A673 (cell line): Measurements from ENCODE around the gene ANAPC2. TPM values are rescaled to one million over a fixed set of nuclear protein-coding genes. Genes with fewer than 3 reads are reported as not detected.
A peak's percentile ranks its signal among the peaks of the same experiment; 100 is the strongest.

Source experiments
- BruUV-seq: library from RNA; stranded (reverse); fragments of 400-500 nt; replicated peaks from 2 replicates; lab custom pipeline; 2021; lab: Mats Ljungman, UMichigan
- CTCF ChIA-PET: fragments of 300-600 bp; sonication (Branson Sonifier 250); formaldehyde crosslinking; loops from one replicate; lab custom pipeline; 2022; ENCODE audit warnings: antibody characterized with exemption; lab: Charles Lee
- POLR2A ChIA-PET: fragments of 300-600 bp; sonication (Branson Sonifier 250); formaldehyde crosslinking; loops from one replicate; lab custom pipeline; 2022; ENCODE audit warnings: antibody characterized with exemption; ENCODE audit not compliant: low non-redundant PET; lab: Charles Lee
- DNase-seq: peaks from one replicate; pipeline ENCODE4 v3.0.0-alpha.2; 2015; ENCODE audit warnings: low spot score
- H3K27ac ChIP-seq: fragments of 200-600 bp; sonication (generic); 2 replicates; pipeline ENCODE4 v1.5.1; 2016; ENCODE audit warnings: mixed run types, low read depth, mild to moderate bottlenecking, mixed read lengths, antibody characterized with exemption, low read length; ENCODE audit not compliant: poor library complexity, severe bottlenecking
- H3K27me3 ChIP-seq: fragments of 200-600 bp; sonication (generic); replicated peaks from 2 replicates; pipeline ENCODE4 v1.6.1; 2017; ENCODE audit warnings: mixed run types, low read depth, mild to moderate bottlenecking, mixed read lengths, antibody characterized with exemption, low read length; ENCODE audit not compliant: insufficient read depth, poor library complexity
- H3K36me3 ChIP-seq: fragments of 200-600 bp; sonication (generic); 2 replicates; pipeline ENCODE4 v1.6.1; 2016; ENCODE audit warnings: mixed run types, mild to moderate bottlenecking, mixed read lengths, antibody characterized with exemption, low read length; ENCODE audit not compliant: insufficient read depth, poor library complexity, severe bottlenecking
- H3K4me1 ChIP-seq: fragments of 200-600 bp; sonication (generic); 2 replicates; pipeline ENCODE4 v1.6.1; 2017; ENCODE audit warnings: mixed run types, mild to moderate bottlenecking, mixed read lengths, antibody characterized with exemption, low read length; ENCODE audit not compliant: insufficient read depth, poor library complexity, severe bottlenecking
- H3K4me3 ChIP-seq: fragments of 200-600 bp; sonication (generic); 2 replicates; pipeline ENCODE4 v1.5.1; 2016; ENCODE audit warnings: low read depth, mixed run types, mild to moderate bottlenecking, mixed read lengths, low read length; ENCODE audit not compliant: poor library complexity, severe bottlenecking
- H3K9me3 ChIP-seq: fragments of 200-600 bp; sonication (generic); 2 replicates; pipeline ENCODE4 v1.6.1; 2016; ENCODE audit warnings: mixed run types, low read depth, mild to moderate bottlenecking, mixed read lengths, antibody characterized with exemption, low read length; ENCODE audit not compliant: poor library complexity, severe bottlenecking
- EZH2 ChIP-seq: fragments of 200-600 bp; sonication (generic); IDR thresholded peaks from 2 replicates; pipeline ENCODE4 v1.6.1; 2017; ENCODE audit warnings: borderline replicate concordance, low read depth, mild to moderate bottlenecking, mixed read lengths, antibody characterized with exemption, low read length; ENCODE audit not compliant: poor library complexity, severe bottlenecking
- intact Hi-C: fragments of 100-400 bp; cut with micrococcal nuclease; formaldehyde crosslinking; loops from one replicate; pipeline ENCODE4 v1.10.0; 2022; ENCODE audit not compliant: unreplicated experiment
- total RNA-seq: library from RNA; stranded (reverse); gene quantifications from 2 replicates; pipeline ENCODE4 v1.2.3, GENCODE V29; 2021
- TF ChIP-seq, protein P1 (sequence below): fragments of 300-800, 200-600 bp; sonication (generic); conservative IDR thresholded peaks from 2 replicates; pipeline ENCODE4 v1.5.1; 2017; ENCODE audit warnings: low read depth, mild to moderate bottlenecking, antibody characterized with exemption, low read length, moderate library complexity, mixed read lengths

The ANAPC2 gene
- total RNA-seq, 1 experiment from 2014 or later: 49.6 TPM

DNA sequence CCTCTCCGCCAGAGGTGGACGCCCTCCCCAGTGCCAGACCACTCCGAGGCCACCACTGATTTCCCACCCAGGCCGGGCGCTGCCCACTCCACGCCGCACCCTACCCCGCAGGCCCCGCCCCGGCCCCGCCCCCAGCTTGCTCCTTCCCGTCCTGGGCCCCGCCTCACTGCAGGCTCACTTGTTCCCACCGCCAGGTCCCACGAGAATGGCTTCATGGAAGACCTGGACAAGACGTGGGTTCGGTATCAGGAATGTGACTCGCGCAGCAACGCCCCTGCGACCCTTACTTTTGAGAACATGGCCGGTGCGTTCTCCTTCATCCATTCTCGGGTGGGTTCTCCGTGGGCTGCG, 25.0 kb downstream of the ANAPC2 start:
- Histone ChIP-seq H3K36me3 (no peaks in the 10 kb centered on the region), H3K4me3 (peak overlapping the region; percentile 36), H3K27me3 (peaks cover 94% of the 10 kb centered on the region), H3K27ac (no peak overlapping the region), H3K9me3 (no peaks in the 10 kb centered on the region), H3K4me1 (peaks cover 15% of the 10 kb centered on the region)
- DNase-seq: peak; percentile 76
- no TSS peak for BruUV-seq
- intact Hi-C loops: no loop called here
- POLR2A ChIA-PET: no interaction called here
- TF ChIP-seq, protein P1, sequence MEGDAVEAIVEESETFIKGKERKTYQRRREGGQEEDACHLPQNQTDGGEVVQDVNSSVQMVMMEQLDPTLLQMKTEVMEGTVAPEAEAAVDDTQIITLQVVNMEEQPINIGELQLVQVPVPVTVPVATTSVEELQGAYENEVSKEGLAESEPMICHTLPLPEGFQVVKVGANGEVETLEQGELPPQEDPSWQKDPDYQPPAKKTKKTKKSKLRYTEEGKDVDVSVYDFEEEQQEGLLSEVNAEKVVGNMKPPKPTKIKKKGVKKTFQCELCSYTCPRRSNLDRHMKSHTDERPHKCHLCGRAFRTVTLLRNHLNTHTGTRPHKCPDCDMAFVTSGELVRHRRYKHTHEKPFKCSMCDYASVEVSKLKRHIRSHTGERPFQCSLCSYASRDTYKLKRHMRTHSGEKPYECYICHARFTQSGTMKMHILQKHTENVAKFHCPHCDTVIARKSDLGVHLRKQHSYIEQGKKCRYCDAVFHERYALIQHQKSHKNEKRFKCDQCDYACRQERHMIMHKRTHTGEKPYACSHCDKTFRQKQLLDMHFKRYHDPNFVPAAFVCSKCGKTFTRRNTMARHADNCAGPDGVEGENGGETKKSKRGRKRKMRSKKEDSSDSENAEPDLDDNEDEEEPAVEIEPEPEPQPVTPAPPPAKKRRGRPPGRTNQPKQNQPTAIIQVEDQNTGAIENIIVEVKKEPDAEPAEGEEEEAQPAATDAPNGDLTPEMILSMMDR: no peak
- no peak for TF ChIP-seq EZH2
- CTCF ChIA-PET: interaction anchor here (1.2 kb wide), 1 partner anchor 95 kb away, joined by 10 read pairs; no protein-coding TSS in a partner anchor

DNA sequence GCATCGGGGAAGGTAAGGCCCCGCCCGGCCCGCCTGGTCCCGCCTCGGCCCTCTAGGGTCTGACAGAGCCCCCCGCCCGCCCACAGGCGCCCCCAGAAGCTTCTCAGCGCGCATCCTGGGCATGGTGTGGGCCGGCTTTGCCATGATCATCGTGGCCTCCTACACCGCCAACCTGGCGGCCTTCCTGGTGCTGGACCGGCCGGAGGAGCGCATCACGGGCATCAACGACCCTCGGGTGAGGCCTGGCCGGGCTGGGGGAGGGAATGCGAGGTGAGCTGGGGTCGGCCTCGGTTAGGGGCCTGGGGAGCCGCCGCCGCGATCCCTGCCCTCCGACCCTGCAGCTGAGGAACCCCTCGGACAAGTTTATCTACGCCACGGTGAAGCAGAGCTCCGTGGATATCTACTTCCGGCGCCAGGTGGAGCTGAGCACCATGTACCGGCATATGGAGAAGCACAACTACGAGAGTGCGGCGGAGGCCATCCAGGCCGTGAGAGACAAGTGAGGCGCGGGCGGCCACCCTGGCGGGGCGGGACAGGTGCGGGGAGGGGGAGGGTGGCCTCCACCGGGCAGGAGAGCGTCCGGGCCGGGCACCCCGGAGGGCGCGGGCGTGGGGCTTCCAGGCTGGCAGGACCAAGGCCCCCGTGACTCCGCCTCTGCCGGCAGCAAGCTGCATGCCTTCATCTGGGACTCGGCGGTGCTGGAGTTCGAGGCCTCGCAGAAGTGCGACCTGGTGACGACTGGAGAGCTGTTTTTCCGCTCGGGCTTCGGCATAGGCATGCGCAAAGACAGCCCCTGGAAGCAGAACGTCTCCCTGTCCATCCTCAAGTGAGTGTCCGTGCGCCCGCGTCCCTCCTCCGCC, 25.6 kb downstream of the ANAPC2 start:
- peak overlapping the region; percentile 36 for H3K4me3 ChIP-seq
- CTCF ChIA-PET: interaction anchor here (0.7 to 1.2 kb wide), 2 partner anchors 54 to 95 kb away, joined by 8 to 10 read pairs; a partner anchor contains a TSS
- H3K9me3 ChIP-seq: no peaks in the 10 kb centered on the region
- peaks cover 89% of the 10 kb centered on the region for H3K27me3 ChIP-seq
- no TSS peak for BruUV-seq
- peak; percentile 76 for TF ChIP-seq EZH2
- TF ChIP-seq, protein P1: 0 out of 2 replicates have a peak, but pooled peaks have one; percentile 14
- H3K4me1 ChIP-seq: peaks cover 15% of the 10 kb centered on the region
- intact Hi-C loops: no loop called here
- H3K36me3 ChIP-seq: no peaks in the 10 kb centered on the region
- POLR2A ChIA-PET: no interaction called here
- H3K27ac ChIP-seq: no peak overlapping the region
- peak; percentile 62 for DNase-seq

DNA sequence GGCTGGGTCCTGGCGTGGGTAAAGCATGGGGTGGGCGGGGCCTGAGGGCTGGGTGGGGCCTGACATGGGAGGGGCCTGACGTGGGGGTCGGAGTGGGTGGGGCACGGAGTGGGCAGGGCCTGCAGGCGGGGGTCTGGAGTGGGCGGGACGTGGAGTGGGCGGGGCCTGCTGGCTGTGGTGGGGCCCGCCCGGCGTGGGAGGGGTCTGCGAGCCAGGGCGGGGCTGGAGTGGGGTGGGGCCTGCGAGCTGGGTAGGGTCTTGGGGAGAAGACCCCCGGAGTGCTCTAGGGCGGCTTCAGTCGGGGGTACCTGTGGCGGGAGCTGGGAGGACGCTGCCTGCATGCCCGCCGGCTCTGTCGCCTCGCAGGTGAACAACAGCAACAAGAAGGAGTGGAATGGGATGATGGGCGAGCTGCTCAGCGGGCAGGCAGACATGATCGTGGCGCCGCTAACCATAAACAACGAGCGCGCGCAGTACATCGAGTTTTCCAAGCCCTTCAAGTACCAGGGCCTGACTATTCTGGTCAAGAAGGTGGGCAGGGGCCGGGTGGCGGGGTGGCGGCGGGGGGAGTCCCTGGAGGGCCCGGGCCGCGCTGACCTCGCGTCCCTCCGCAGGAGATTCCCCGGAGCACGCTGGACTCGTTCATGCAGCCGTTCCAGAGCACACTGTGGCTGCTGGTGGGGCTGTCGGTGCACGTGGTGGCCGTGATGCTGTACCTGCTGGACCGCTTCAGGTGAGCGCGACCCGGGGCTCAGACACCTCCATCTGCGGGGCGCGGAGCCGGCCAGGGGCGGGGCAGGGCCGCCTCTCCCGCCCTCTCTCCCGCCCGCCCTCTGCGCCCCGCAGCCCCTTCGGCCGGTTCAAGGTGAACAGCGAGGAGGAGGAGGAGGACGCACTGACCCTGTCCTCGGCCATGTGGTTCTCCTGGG, 26.5 kb downstream of the ANAPC2 start:
- Histone ChIP-seq H3K9me3 (no peaks in the 10 kb centered on the region), H3K36me3 (no peaks in the 10 kb centered on the region), H3K4me3 (peak overlapping the region; percentile 36), H3K4me1 (peaks cover 20% of the 10 kb centered on the region), H3K27ac (no peak overlapping the region), H3K27me3 (peaks cover 80% of the 10 kb centered on the region)
- peak; percentile 54 for DNase-seq
- TF ChIP-seq, protein P1: no peak
- no peak for TF ChIP-seq EZH2
- POLR2A ChIA-PET: no interaction called here
- intact Hi-C loops: no loop called here
- no TSS peak for BruUV-seq
- CTCF ChIA-PET: interaction anchor here (0.7 to 1.2 kb wide), 2 partner anchors 55 to 94 kb away, joined by 8 to 10 read pairs; a partner anchor contains a TSS
